Body of pancreas (tissue), 4 donors: ENCODE results near the gene KHK. TPM values are rescaled to one million over a fixed set of nuclear protein-coding genes. Genes with fewer than 3 reads are reported as not detected.

Experiments used
- ATAC-seq: fragments of 150-250 bp; one replicate; pipeline ENCODE4 v1.9.1; 2016
- DNase-seq, 4 donors: peaks; one replicate each; pipeline ENCODE4 v3.0.0-alpha.2; 2019
- H3K27ac ChIP-seq, 4 donors: fragments of 200-600 bp; sonication (generic); 1 replicate in 3 of 4; 2 replicates in 1 of 4; pipeline versions ENCODE4 v1.5.1 to v1.6.1; 2016 to 2019; ENCODE audit warnings: mild to moderate bottlenecking in 1 of 4, mixed read lengths in 1 of 4, moderate library complexity in 1 of 4
- H3K27me3 ChIP-seq, 2 donors: fragments of 200-600 bp; sonication (generic); one replicate each; pipeline ENCODE4 v1.6.0; 2016; ENCODE audit warnings: mild to moderate bottlenecking in 1 of 2
- H3K36me3 ChIP-seq, 2 donors: fragments of 200-600 bp; sonication (generic); replicated peaks in 1 of 2; 2 replicates each; pipeline ENCODE4 v1.5.1; 2016; ENCODE audit warnings: low read depth in 2 of 2; ENCODE audit not compliant: insufficient read depth in 1 of 2
- H3K4me1 ChIP-seq: fragments of 200-600 bp; sonication (generic); one replicate; pipeline ENCODE4 v1.6.0; 2016
- H3K4me3 ChIP-seq, 2 donors: fragments of 200-600 bp; sonication (generic); 1 replicate in 1 of 2; 2 replicates in 1 of 2; pipeline ENCODE4 v1.5.1; 2016 to 2019
- H3K9me3 ChIP-seq, 3 donors: fragments of 200-600 bp; sonication (generic); 1 replicate in 2 of 3; 2 replicates in 1 of 3; pipeline ENCODE4 v1.5.1; 2016
- CTCF ChIP-seq, 7 experiments: fragments of 450-650 bp in 4 of 7; fragments of 200-600 bp in 3 of 7; sonication (generic) in 3 of 7; IDR thresholded peaks; one replicate each; pipeline ENCODE4 v1.5.1; 2016 to 2019; ENCODE audit warnings: antibody characterized with exemption in 7 of 7
- POLR2A ChIP-seq, 3 donors: fragments of 450-650 bp; IDR thresholded peaks; one replicate each; pipeline ENCODE4 v1.6.1; 2016; ENCODE audit warnings: antibody characterized with exemption in 3 of 3, mild to moderate bottlenecking in 2 of 3
- WGBS, 2 donors: methylation state at CpG; one replicate each; pipeline ENCODE4 v1.1.5; 2017; 5-methylcytosine and 5-hydroxymethylcytosine counted together
- intact Hi-C: fragments of 100-400 bp; cut with DNase I; formaldehyde crosslinking; loops from one replicate; pipeline ENCODE4 v1.15.1; 2023
- total RNA-seq, 2 donors: library from RNA; depleted of rRNA; stranded (reverse); fragments of >200 nt; gene quantifications; one replicate each; pipeline ENCODE4 v1.1.0, GENCODE V29; 2016

KHK gene
- total RNA-seq, 2 donors from 2014 or later, result 4.2 to 7.3 TPM

- DNase-seq (no peak), ATAC-seq (no peak)
- Histone ChIP-seq H3K4me1 (no peaks in the 10 kb centered on the region), H3K36me3 (no peaks in the 10 kb centered on the region), H3K27me3 (no peaks in the 10 kb centered on the region), H3K9me3 (no peaks in the 10 kb centered on the region), H3K4me3 (no peak overlapping the region), H3K27ac (no peak overlapping the region)
- 85 to 87% methylated on average over 8 of the region's 8 CpGs for WGBS, 2 donors
- intact Hi-C loops, result no loop called here
- TF ChIP-seq CTCF (IDR thresholded peaks at IDR 0.05) (no peak), POLR2A (IDR thresholded peaks at IDR 0.05) (no peak)
Observed at GRCh38 chr2:27147935-27148334, 61.4 kb downstream of the KHK start.

GRCh38 chr2:27148801-27149439, 62.3 kb downstream of the KHK start, which contains the start of gene TCF23:
TCF23 (plus strand) TSS chr2:27149004; CDS start chr2:27149134, 130 bp downstream.
- 70 to 77% methylated on average over 9 to 12 of the region's 12 CpGs for WGBS, 2 donors
- no peak for ATAC-seq
- Histone ChIP-seq H3K9me3 (no peaks in the 10 kb centered on the region), H3K36me3 (no peaks in the 10 kb centered on the region), H3K27ac (no peak within 1 kb of the TSS), H3K4me1 (no peaks in the 10 kb centered on the region), H3K27me3 (no peaks in the 10 kb centered on the region), H3K4me3 (no peak within 1 kb of the TSS)
- intact Hi-C loops, result no loop called here
- TF ChIP-seq CTCF (IDR thresholded peaks at IDR 0.05) (no peak), POLR2A (IDR thresholded peaks at IDR 0.05) (no peak)
- no peak for DNase-seq

GRCh38 chr2:27149570-27150405, 63.2 kb downstream of the KHK start:
- Histone ChIP-seq H3K4me3 (no peak overlapping the region), H3K27me3 (no peaks in the 10 kb centered on the region), H3K36me3 (no peaks in the 10 kb centered on the region), H3K4me1 (no peaks in the 10 kb centered on the region), H3K27ac (no peak overlapping the region), H3K9me3 (no peaks in the 10 kb centered on the region)
- no peak for ATAC-seq
- no peak for TF ChIP-seq CTCF (IDR thresholded peaks at IDR 0.05)
- 73 to 88% methylated on average over 4 to 29 of the region's 29 CpGs for WGBS, 2 donors
- intact Hi-C loops, result no loop called here
- no peak for DNase-seq

Other genes starting within 250 kb of the KHK start
- gene DPYSL5, start 238.6 kb upstream of the KHK start, total RNA-seq, result not detected
- 10 to 100 TPM in 1 of 2 donors, 1 to 10 TPM in 1; 9.3 to 15.8 TPM for gene MAPRE3, start 116.1 kb upstream of the KHK start, total RNA-seq
- gene TMEM214, start 53.8 kb upstream of the KHK start, total RNA-seq, result 100 to 1,000 TPM in 1 of 2 donors, 10 to 100 TPM in 1; 59.9 to 119 TPM
- 10 to 100 TPM in 1 of 2 donors, 1 to 10 TPM in 1; 5.6 to 12.2 TPM for gene AGBL5, start 35.1 kb upstream of the KHK start, total RNA-seq
- 100 to 1,000 TPM; 103 to 129 TPM for gene OST4, start 15.1 kb upstream of the KHK start, total RNA-seq
- 10 to 100 TPM; 21.8 to 24.1 TPM for gene EMILIN1, start 8.2 kb upstream of the KHK start, total RNA-seq
- gene CGREF1, start 32.4 kb downstream of the KHK start, total RNA-seq, result 1 to 10 TPM; 1.0 to 3.0 TPM
- under 1 TPM in 1 of 2 donors, not detected in 1; 0.33 TPM for gene ABHD1, start 37.0 kb downstream of the KHK start, total RNA-seq
- 100 to 1,000 TPM in 1 of 2 donors, 10 to 100 TPM in 1; 56.3 to 103 TPM for gene PREB, start 47.9 kb downstream of the KHK start, total RNA-seq
- not detected for gene PRR30, start 52.6 kb downstream of the KHK start, total RNA-seq
- under 1 TPM; under 0.01 to 0.66 TPM for gene TCF23, start 62.2 kb downstream of the KHK start, total RNA-seq
- gene ATRAID, start 125.3 kb downstream of the KHK start, total RNA-seq, result 10 to 100 TPM; 69.2 to 75.0 TPM
- gene SLC5A6, start 125.5 kb downstream of the KHK start, total RNA-seq, result 10 to 100 TPM; 17.4 to 34.6 TPM
- gene CAD, start 130.6 kb downstream of the KHK start, total RNA-seq, result 10 to 100 TPM; 18.4 to 36.9 TPM
- gene SLC30A3, start 176.3 kb downstream of the KHK start, total RNA-seq, result not detected
- gene DNAJC5G, start 188.7 kb downstream of the KHK start, total RNA-seq, result 1 to 10 TPM in 1 of 2 donors, not detected in 1; 1.3 TPM
- gene TRIM54, start 195.7 kb downstream of the KHK start, total RNA-seq, result under 1 TPM in 1 of 2 donors, not detected in 1; 0.26 TPM
- gene UCN, start 221.7 kb downstream of the KHK start, total RNA-seq, result 1 to 10 TPM in 1 of 2 donors, not detected in 1; 2.9 TPM
- 10 to 100 TPM; 56.7 to 64.3 TPM for gene MPV17, start 236.3 kb downstream of the KHK start, total RNA-seq